Tongue (tissue), 2 donors: ENCODE results near the gene AMBP. TPM values are rescaled to one million over a fixed set of nuclear protein-coding genes. Genes with fewer than 3 reads are reported as not detected.

Experiments used
- DNase-seq: peaks from one replicate; pipeline ENCODE4 v3.0.0-alpha.2; 2015
- total RNA-seq: library from RNA; depleted of rRNA; stranded (reverse); fragments of >200 nt; gene quantifications from one replicate; pipeline ENCODE4 v1.2.3, GENCODE V29; 2014

Gene AMBP
- total RNA-seq: not detected

DNA sequence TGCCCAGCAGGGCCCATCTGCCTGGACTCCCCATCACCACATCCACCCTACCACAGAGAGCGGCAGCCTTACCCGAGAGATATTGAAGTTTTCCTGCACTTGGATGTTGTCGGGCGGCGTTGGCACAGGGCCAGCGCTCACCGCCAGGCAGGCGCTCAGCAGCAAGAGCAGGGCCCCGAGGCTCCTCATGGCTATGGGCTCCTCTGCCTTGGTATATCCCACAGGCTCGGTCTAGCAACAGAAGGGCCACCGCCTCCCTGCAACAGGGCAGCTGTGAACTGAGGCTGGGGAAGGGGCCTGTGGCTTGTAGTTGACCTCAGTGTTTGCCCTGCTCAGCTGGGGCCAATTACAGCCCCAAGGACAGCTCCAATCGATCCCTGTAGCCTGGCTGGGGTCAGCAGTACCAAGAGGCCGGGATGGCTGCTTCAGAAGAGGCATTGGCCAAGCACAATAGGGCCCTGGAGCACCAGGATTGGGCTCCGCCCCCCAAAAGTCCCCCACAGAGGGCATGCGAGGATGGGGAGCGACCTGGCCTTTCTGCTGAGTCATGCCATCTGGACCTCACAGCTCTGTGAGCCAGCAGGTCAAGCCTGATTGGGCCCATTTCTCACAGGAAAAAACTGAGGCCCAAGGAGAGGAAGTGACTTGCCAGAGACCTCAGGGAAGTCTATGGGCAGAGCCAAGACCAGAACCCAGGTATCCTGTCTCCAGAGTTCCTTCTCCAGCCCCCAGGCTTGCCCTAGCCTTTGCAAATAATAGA is at the start of gene AMBP:
Gene AMBP (minus strand): TSS at position 280 of the 760 bp plus-strand sequence. CDS start 91 bp downstream, at position 189.
- DNase-seq: no peak

GRCh38 chr9:114126247-114127060 is 48.4 kb upstream of the AMBP start:
- DNase-seq: peak; percentile 35

- no peak for DNase-seq
Observed at GRCh38 chr9:114125476-114126013, 47.4 kb upstream of the AMBP start.

DNA sequence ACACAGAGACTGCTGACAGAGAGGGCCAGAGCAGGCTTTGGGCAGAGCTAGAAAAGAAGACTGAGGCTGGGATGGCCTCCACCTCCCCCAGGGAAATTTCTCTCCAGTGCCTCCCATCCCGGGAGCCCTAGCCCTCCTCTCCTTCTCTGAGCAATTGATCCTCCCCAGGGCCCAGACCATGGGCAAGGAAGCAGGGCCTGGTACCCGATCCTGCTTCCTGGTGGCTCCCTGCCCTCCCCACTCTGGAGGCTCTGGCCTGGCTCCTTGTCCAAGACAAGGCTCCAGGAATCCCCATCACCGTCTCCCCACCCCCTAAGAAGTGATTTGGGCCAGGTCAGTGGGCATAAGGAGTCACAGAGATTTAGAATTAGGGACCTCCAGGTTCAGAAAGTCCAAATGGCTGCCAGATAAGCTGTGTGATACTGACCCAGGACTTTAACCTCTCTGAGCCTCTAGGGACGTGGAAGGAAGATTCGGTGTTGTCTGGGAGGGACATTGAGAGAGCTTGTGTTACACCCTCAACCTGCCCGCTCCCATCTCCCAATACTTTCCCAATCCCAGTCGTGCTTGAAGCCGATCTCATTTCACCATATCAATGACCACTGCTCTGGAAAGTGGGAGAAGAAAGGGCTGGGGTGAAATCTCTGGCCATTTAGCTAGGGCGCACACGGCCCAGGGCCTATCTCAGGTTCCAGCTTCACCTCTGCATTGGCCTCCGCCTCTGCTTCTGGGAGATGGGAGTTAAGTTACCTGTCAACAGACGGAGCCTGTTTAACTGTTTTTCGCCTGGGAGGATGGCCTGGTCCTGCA is 46.8 kb upstream of the AMBP start:
- DNase-seq: no peak

DNA sequence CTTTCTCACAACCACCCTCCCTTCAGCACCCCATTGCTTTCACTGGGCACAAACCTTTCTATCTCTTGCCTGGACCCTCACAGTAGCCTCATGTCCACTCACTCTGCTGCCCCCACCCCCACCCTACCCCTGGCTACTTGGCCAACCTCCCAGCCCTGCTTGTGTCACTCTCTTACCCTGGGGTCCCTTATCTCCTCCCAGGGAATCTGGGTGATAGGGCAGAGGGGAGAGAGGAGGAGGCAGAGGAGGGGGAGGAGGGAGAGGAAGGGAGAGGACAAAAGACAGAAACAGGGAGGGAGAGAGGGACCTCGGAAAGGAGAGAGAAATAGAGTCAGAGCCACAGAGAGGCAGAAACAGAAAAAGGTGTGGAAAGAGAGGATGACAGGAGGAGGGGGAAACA is 46.0 kb upstream of the AMBP start:
- no peak for DNase-seq

- no peak for DNase-seq
Observed at GRCh38 chr9:114123031-114123977, 45.2 kb upstream of the AMBP start.

DNA sequence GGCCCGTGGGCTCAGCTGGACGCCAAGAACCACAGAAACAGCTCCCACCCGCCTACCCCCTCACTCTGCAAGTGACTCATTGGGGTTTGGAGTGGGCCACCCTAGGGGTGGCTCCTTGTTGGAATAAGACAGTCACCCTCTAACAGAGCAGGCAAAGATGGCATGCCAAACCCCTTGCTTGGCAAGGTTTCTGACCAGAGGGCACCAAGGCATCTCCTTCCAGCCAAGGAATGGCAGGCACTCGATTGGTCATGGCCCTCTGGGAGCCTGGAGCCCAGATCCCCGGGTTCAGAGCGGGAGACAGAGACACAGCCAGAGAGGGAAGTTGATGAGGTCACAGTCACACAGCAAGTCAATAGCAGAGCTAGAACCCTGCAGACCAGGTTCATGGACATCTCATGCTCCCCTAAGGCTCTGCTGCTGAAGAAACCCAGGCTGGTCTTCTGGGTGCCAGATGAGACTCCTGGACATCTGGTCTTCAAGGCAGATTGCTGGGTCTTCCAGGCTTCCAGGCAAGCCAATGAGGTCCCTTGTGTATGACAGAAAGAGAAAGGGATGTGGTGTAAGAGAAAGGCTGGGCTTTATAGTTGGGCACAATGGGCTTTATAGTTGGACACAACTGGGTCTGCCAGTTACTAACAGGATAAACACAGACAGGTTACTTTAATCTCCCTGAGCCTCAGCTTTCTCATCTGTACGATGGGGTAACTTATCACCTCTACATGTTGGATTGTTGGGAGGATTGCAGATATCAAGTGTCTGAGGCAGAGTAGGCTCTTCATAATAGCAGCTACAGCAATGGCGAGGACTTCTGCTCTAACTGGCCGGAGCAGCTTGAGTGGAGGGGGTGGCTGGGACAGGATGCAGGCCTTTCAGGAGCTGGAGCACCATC is 44.3 kb upstream of the AMBP start:
- DNase-seq: no peak

DNA sequence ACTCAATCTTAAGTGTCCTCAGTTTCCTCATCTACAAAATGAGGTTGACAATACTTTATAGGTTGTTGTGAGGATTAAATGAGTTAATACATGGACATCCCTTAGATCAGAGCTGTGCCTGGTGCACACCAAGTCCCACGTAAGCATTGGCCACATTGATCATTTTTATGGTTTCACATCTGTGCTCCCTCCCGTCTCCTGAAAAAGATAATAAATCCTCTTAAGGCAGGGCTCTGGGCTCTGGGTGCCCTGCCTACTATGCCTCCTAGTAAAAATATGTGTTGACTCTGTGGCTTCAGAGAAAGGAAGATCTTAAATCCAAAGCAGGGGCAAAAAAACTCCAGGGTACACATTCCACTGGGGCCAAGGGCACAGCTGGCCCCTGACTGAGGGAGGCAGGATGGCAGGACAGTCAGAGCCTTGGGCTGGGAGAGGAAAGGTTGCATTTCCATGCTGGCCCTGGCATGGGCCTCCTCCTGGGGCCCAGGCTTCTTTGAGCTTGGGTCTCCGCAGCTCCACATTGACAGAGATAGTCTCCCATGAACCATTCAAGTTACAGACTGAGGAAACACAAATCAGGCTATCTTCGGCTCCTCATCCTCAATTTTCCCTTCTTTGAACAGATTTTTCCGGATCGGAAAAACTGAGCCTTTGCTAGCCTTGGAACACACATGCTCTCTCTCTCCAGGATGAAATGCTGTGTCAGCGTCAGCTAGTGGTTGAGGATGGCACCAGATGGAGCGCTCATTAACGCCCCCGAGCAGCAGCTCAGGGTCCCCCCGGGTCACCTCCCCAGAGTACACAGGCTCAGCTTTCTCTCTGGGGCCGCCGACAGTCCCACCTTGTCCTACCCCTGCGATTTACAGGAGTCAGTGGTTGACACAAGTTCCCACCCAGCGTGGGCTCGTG is 43.4 kb upstream of the AMBP start:
- no peak for DNase-seq

- no peak for DNase-seq
Observed at GRCh38 chr9:114120192-114121014, 42.3 kb upstream of the AMBP start.

GRCh38 chr9:114119242-114120191 is 41.4 kb upstream of the AMBP start:
- no peak for DNase-seq

GRCh38 chr9:114117996-114118830 is 40.1 kb upstream of the AMBP start:
- peak; percentile 70 for DNase-seq

DNA sequence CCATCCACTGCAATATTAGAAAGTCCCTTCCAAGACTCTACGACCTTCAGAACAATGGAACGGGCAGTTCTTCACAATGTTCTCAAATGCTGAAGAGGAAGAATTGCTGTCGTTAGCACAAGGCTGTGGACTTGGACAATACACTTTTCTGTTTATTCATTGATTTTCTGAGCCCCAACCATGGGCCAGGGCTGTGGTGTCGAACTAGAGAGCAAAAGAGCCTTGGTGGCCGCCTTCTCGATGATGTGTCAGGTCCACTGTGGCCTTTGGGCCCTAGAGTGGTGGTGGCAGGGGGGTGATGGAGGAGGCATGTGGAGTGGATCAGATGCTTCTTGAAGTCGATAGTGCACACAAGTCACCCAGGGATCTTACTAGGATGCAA is 39.5 kb upstream of the AMBP start:
- no peak for DNase-seq

GRCh38 chr9:114116126-114116747 is 38.1 kb upstream of the AMBP start:
- DNase-seq: peak; percentile 26

DNA sequence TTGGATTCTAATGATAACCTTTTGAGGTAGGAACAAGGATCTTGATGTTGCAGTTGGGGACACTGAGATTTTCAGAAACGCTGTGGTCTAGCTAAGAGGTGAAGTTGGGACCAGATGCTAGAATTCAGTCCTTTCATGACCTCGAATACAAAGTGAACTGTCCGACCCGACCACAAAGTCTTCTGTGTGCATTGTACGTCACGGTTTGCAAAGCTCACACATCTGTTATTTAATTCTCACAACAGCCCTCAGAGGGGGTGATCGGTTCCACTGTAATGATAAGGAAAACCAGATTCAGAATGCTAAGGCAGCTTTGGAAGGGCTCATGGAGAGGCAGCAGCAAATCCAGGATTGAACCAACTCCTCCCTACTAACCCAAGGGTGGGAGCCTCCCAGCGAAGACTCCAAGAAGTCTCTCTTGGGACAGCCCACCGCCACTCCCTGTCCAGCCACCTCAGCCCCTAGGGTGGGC is 37.6 kb upstream of the AMBP start:
- DNase-seq: peak; percentile 48

- DNase-seq: no peak
Observed at GRCh38 chr9:114114364-114114763, 36.3 kb upstream of the AMBP start.
